AG09319 (cell line): ENCODE results near the gene PMCH.
"Not testable (repeated sequence)": the region's sequence is repeated elsewhere in the genome, so short reads cannot be mapped to it uniquely, and the experiment has no call there.

Experiments
- DNase-seq: peaks from one replicate; pipeline ENCODE4 v3.0.0-alpha.2; 2010; ENCODE audit warnings: low read depth; ENCODE audit errors: extremely low read depth
- CTCF ChIP-seq: IDR thresholded peaks from 2 replicates; pipeline ENCODE4 v1.5.1; 2011; ENCODE audit warnings: low read depth, mild to moderate bottlenecking, inconsistent platforms, low read length, moderate library complexity

Gene PMCH

GRCh38 chr12:102172436-102172835, 25.2 kb downstream of the PMCH start:
- DNase-seq = peak; percentile 37
- no peak for TF ChIP-seq CTCF

- TF ChIP-seq CTCF = no peak
- no peak for DNase-seq
Observed at GRCh38 chr12:102171951-102172350, 25.7 kb downstream of the PMCH start.

- peak; percentile 50 for TF ChIP-seq CTCF
- no peak for DNase-seq
Observed at GRCh38 chr12:102169922-102170621, 27.6 kb downstream of the PMCH start.

GRCh38 chr12:102167821-102168604, 29.6 kb downstream of the PMCH start:
- no peak for TF ChIP-seq CTCF
- DNase-seq = no peak

GRCh38 chr12:102163383-102163782, 34.2 kb downstream of the PMCH start:
- TF ChIP-seq CTCF = no peak
- DNase-seq = no peak

GRCh38 chr12:102155206-102155605, 42.4 kb downstream of the PMCH start:
- not testable (repeated sequence) for DNase-seq

GRCh38 chr12:102147062-102147587, 50.5 kb downstream of the PMCH start:
- not testable (repeated sequence) for DNase-seq
